ENCODE measurements around the gene ALDH5A1. TPM values are rescaled to one million over a fixed set of nuclear protein-coding genes. Genes with fewer than 3 reads are reported as not detected.

The ALDH5A1 gene
- 6.0 to 7.9 TPM (median 7.1 TPM) in 5 replicates for total RNA-seq (2022; extraction: Qiagen RNA extraction)

DNA sequence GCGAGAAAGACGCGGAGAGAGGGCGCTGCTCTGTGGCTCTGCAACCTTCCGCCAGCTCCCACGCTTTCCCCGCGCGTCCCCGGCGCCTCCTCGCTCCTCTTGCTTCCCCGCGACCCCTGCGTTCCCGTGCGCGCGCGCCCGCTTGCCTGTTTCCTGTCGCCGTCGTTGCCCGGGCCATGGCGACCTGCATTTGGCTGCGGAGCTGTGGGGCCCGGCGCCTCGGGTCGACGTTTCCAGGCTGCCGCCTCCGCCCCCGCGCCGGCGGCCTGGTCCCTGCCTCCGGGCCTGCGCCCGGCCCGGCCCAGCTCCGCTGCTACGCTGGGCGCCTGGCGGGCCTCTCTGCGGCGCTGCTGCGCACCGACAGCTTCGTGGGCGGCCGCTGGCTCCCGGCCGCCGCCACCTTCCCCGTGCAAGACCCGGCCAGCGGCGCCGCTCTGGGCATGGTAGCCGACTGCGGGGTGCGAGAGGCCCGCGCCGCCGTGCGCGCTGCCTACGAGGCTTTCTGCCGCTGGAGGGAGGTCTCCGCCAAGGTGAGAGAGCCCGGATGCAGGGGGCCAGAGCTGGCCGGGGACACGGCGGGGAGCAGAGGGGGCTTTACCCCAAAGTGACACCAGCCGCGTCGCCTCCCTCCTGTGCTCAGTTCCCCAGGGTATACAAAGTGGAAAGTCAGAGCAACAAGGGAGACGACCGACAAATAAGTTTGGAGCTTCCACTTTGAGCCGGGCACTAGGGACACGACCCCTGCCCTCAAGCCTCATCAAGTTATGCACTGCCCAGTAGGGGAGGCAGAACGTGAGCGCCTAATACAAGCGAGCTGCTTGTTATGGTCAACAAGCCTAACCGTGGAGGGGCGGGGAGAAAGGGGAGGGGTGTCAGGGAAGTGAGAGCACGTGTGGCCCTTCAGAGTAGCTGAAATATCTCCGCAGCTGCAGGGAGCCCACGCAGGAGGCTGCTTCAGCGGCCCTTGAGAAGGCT lies at the start of gene ALDH5A1:
Gene ALDH5A1, plus strand, starts transcription at position 149 of the 975 bp plus-strand sequence. Its CDS starts 28 bp downstream, at position 177.

GRCh38 chr6:24489470-24489869 lies 5.3 kb upstream of the ALDH5A1 start, which contains the start of gene GPLD1:
Gene GPLD1 (minus strand): TSS chr6:24489578. CDS start chr6:24489511, 67 bp downstream.

Other genes with a start within 250 kb of the ALDH5A1 start
- gene DCDC2, start 136.9 kb upstream of the ALDH5A1 start, total RNA-seq (2022; extraction: Qiagen RNA extraction): 2.3 to 3.9 TPM (median 2.8 TPM) in 5 replicates
- gene MRS2, start 92.0 kb upstream of the ALDH5A1 start, total RNA-seq (2022; extraction: Qiagen RNA extraction): 18.9 to 22.8 TPM (median 20.6 TPM) in 5 replicates
- 0.77 to 1.2 TPM (median 0.84 TPM) in 5 replicates for gene GPLD1, start 5.4 kb upstream of the ALDH5A1 start, total RNA-seq (2022; extraction: Qiagen RNA extraction)
- gene KIAA0319, start 151.2 kb downstream of the ALDH5A1 start, total RNA-seq (2022; extraction: Qiagen RNA extraction): 1.8 to 2.2 TPM (median 2.0 TPM) in 5 replicates
- gene TDP2, start 171.9 kb downstream of the ALDH5A1 start, total RNA-seq (2022; extraction: Qiagen RNA extraction): 27.7 to 31.3 TPM (median 30.2 TPM) in 5 replicates
- gene ACOT13, start 172.1 kb downstream of the ALDH5A1 start, total RNA-seq (2022; extraction: Qiagen RNA extraction): 19.9 to 28.9 TPM (median 25.3 TPM) in 5 replicates
- 50.1 to 62.2 TPM (median 53.0 TPM) in 5 replicates for gene C6orf62, start 224.2 kb downstream of the ALDH5A1 start, total RNA-seq (2022; extraction: Qiagen RNA extraction)